SK-N-MC (cell line): Measurements from ENCODE around the gene HIBCH.

ENCODE experiments used
- EZH2 ChIP-seq: fragments of 200-600 bp; sonication (generic); IDR thresholded peaks from one replicate; pipeline ENCODE4 v1.6.1; 2017; ENCODE audit warnings: antibody characterized with exemption
- FOXP2 ChIP-seq: optimal IDR thresholded peaks from 2 replicates; pipeline ENCODE3; 2011; ENCODE audit warnings: mild to moderate bottlenecking, moderate library complexity; ENCODE audit not compliant: insufficient read depth; ENCODE audit errors: extremely low read length, control extremely low read depth
- POLR2AphosphoS5 ChIP-seq: IDR thresholded peaks from 2 replicates; pipeline ENCODE4 v1.6.1; 2012; ENCODE audit warnings: mild to moderate bottlenecking, low read depth, low read length, borderline replicate concordance

DNA sequence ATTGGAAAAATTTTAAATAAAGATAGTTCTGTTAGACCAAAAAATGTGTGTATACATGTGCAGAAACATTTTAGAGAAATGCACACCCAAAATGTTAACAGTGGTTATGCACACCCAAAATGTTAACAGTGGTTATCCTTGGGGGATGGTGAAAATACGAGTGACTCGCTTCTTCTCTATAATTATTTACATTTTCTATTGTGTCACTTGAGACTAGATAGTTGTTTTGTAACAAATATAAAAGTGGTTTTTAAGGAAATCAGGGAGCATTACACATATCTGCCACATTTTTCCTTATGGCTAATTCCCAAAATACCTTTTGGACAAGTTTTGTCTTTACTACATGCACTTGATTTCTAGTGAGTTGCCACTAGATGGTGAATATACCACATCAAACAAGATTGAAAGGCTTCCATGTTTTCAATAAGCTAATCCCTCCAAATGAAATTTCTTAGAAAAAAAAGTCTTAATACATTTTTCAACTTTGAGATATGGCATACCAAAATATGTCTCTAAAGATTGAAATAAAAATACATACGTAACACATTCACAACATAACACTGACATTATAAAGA lies 9.0 kb upstream of the HIBCH start:
- TF ChIP-seq POLR2AphosphoS5, result no peak
- no peak for TF ChIP-seq EZH2
- TF ChIP-seq FOXP2, result no peak
